Measurements from ENCODE around the gene UMOD.

- TF ChIP-seq, protein P1, sequence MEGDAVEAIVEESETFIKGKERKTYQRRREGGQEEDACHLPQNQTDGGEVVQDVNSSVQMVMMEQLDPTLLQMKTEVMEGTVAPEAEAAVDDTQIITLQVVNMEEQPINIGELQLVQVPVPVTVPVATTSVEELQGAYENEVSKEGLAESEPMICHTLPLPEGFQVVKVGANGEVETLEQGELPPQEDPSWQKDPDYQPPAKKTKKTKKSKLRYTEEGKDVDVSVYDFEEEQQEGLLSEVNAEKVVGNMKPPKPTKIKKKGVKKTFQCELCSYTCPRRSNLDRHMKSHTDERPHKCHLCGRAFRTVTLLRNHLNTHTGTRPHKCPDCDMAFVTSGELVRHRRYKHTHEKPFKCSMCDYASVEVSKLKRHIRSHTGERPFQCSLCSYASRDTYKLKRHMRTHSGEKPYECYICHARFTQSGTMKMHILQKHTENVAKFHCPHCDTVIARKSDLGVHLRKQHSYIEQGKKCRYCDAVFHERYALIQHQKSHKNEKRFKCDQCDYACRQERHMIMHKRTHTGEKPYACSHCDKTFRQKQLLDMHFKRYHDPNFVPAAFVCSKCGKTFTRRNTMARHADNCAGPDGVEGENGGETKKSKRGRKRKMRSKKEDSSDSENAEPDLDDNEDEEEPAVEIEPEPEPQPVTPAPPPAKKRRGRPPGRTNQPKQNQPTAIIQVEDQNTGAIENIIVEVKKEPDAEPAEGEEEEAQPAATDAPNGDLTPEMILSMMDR (IDR thresholded peaks at IDR 0.05) = no peak
- no peak for TF ChIP-seq POLR2A (IDR thresholded peaks at IDR 0.05)
These were observed at the start of gene UMOD for GRCh38 chr16:20352615-20353014.
